Activated naive CD4-positive, alpha-beta T cell treated with Interleukin-2 at 50 U/mL for 16 hours (primary cell): Measurements from ENCODE around the gene WDR38.
A peak's percentile ranks its signal among the peaks of the same experiment; 100 is the strongest.

Source experiments
- DNase-seq: peaks from one replicate; pipeline ENCODE4 v3.0.0-alpha.2; 2020

Gene WDR38

GRCh38 chr9:124859803-124860581 is 6.7 kb downstream of the WDR38 start:
- DNase-seq = no peak

GRCh38 chr9:124860582-124861341 is 7.5 kb downstream of the WDR38 start:
- DNase-seq = no peak

GRCh38 chr9:124861342-124862229 is 8.3 kb downstream of the WDR38 start, which contains the start of the genes ARPC5L and RPL35:
Gene ARPC5L, plus strand, starts transcription at chr9:124862130. Its CDS starts 7,161 bp downstream, at chr9:124869291.
Gene RPL35, minus strand, starts transcription at chr9:124861957. Its CDS starts 45 bp downstream, at chr9:124861912.
- peak; percentile 96 for DNase-seq

GRCh38 chr9:124863371-124863871 is 10.2 kb downstream of the WDR38 start:
- no peak for DNase-seq

GRCh38 chr9:124868511-124869465 is 15.5 kb downstream of the WDR38 start:
- peak; percentile 93 for DNase-seq

- peak; percentile 68 for DNase-seq
These were observed 16.3 kb downstream of the WDR38 start for GRCh38 chr9:124869466-124869985.

GRCh38 chr9:124869986-124870560 is 16.8 kb downstream of the WDR38 start:
- peak; percentile 93 for DNase-seq

- DNase-seq = peak; percentile 20
These were observed 17.5 kb downstream of the WDR38 start for GRCh38 chr9:124870723-124871122.

- no peak for DNase-seq
These were observed 17.9 kb downstream of the WDR38 start for GRCh38 chr9:124871156-124871561.

- DNase-seq = peak; percentile 18
These were observed 20.4 kb downstream of the WDR38 start for GRCh38 chr9:124873664-124874063.

GRCh38 chr9:124875501-124875900 is 22.2 kb downstream of the WDR38 start:
- no peak for DNase-seq

- DNase-seq = no peak
These were observed 23.9 kb downstream of the WDR38 start for GRCh38 chr9:124877021-124877782.

GRCh38 chr9:124878021-124878420 is 24.8 kb downstream of the WDR38 start:
- DNase-seq = no peak

GRCh38 chr9:124878518-124878917 is 25.3 kb downstream of the WDR38 start:
- no peak for DNase-seq

GRCh38 chr9:124879226-124879625 is 26.0 kb downstream of the WDR38 start:
- DNase-seq = no peak

GRCh38 chr9:124880501-124880900 is 27.2 kb downstream of the WDR38 start:
- no peak for DNase-seq

- no peak for DNase-seq
These were observed 28.0 kb downstream of the WDR38 start for GRCh38 chr9:124881138-124881743.

- DNase-seq = no peak
These were observed 29.0 kb downstream of the WDR38 start for GRCh38 chr9:124882231-124882630.

- no peak for DNase-seq
These were observed 31.1 kb downstream of the WDR38 start for GRCh38 chr9:124884376-124884775.

GRCh38 chr9:124885551-124885950 is 32.3 kb downstream of the WDR38 start:
- DNase-seq = no peak
